K562 (cell line): ENCODE measurements around the gene C4orf36. TPM values are rescaled to one million over a fixed set of nuclear protein-coding genes. Genes with fewer than 3 reads are reported as not detected.

Experiments used
- ATAC-seq: fragments of 200-7000 bp; cut with Tn5 transposase; 3 replicates; pipeline ENCODE4 v1.9.1; 2020; ENCODE audit warnings: moderate library complexity
- BruUV-seq: library from RNA; stranded (reverse); fragments of 400-500 nt; replicated peaks from 2 replicates; lab custom pipeline; 2021; lab: Mats Ljungman, UMichigan
- CTCF ChIA-PET: fragments of 300-600 bp; formaldehyde crosslinking; extraction: SDS; loops from one replicate; lab custom pipeline; 2021; ENCODE audit warnings: low intra/inter-chr PET ratio; lab: Yijun Ruan, JAX
- POLR2A ChIA-PET: fragments of 300-600, 350-650 bp; sonication (Branson Sonifier 250); formaldehyde crosslinking; extraction: SDS; loops from one replicate; lab custom pipeline; 2021; ENCODE audit warnings: antibody characterized with exemption, inconsistent platforms; lab: Yijun Ruan, JAX
- DNase-seq, 4 experiments: peaks; one replicate each; pipeline versions ENCODE4 v3.0.0 to v3.0.0-alpha.2; 2011 to 2018; ENCODE audit warnings: low spot score in 3 of 4, mixed read lengths in 3 of 4; ENCODE audit errors: extremely low read depth in 1 of 4
- FAIRE-seq: peaks from 2 replicates; lab custom pipeline; 2011; peaks lifted over from hg19 to GRCh38; lab: Jason Lieb, UNC
- H2AFZ ChIP-seq: 2 replicates; pipeline ENCODE4 v1.6.0; 2011; ENCODE audit warnings: low read depth, low read length, control low read depth, inconsistent platforms
- H3K27ac ChIP-seq: fragments of 200-600 bp; 3 replicates; pipeline ENCODE4 v1.8.0; 2011; ENCODE audit warnings: low read depth, mild to moderate bottlenecking, control low read depth, inconsistent platforms, low read length, moderate library complexity, mixed read lengths; ENCODE audit errors: extremely low read depth
- H3K27me3 ChIP-seq, 2 experiments: fragments of 300-600 bp in 1 of 2; 2 replicates in 1 of 2; 3 replicates in 1 of 2; pipeline versions ENCODE4 v1.6.0 to v1.8.0; 2011; ENCODE audit warnings: inconsistent platforms in 2 of 2, low read length in 2 of 2, mild to moderate bottlenecking in 1 of 2, mixed read lengths in 1 of 2, moderate library complexity in 1 of 2; ENCODE audit not compliant: control insufficient read depth in 2 of 2, insufficient read depth in 2 of 2
- H3K36me3 ChIP-seq: fragments of 300-600 bp; 3 replicates; pipeline ENCODE4 v1.8.0; 2011; ENCODE audit warnings: mild to moderate bottlenecking, low read length, inconsistent platforms; ENCODE audit not compliant: control insufficient read depth, insufficient read depth
- H3K4me1 ChIP-seq, 2 experiments: fragments of 200-600 bp in 1 of 2; replicated peaks in 1 of 2; 2 replicates in 1 of 2; 3 replicates in 1 of 2; pipeline versions ENCODE4 v1.5.1 to v1.8.0; 2011; ENCODE audit warnings: inconsistent platforms in 2 of 2, low read length in 2 of 2, mild to moderate bottlenecking in 1 of 2, mixed read lengths in 1 of 2, moderate library complexity in 1 of 2; ENCODE audit not compliant: control insufficient read depth in 2 of 2, insufficient read depth in 2 of 2
- H3K4me2 ChIP-seq: 2 replicates; pipeline ENCODE4 v1.6.1; 2011; ENCODE audit warnings: low read length, control low read depth, inconsistent platforms, mixed read lengths; ENCODE audit not compliant: insufficient read depth
- H3K4me3 ChIP-seq: fragments of 200-600 bp; sonication (generic), shearing (Covaris generic); 2 replicates; pipeline ENCODE4 v1.5.1; 2016; ENCODE audit warnings: control low read depth, inconsistent platforms
- H3K79me2 ChIP-seq: fragments of 200-600 bp; 3 replicates; pipeline ENCODE4 v1.8.0; 2011; ENCODE audit warnings: low read length, inconsistent platforms; ENCODE audit not compliant: control insufficient read depth, insufficient read depth
- H3K9ac ChIP-seq, 2 experiments: 2 replicates each; pipeline versions ENCODE4 v1.6.0 to v1.6.1; 2011; ENCODE audit warnings: low read depth in 2 of 2, low read length in 2 of 2, control low read depth in 1 of 2, inconsistent platforms in 1 of 2, mild to moderate bottlenecking in 1 of 2, mixed read lengths in 1 of 2; ENCODE audit not compliant: insufficient read depth in 1 of 2
- H3K9me1 ChIP-seq: one replicate; pipeline ENCODE4 v1.6.0; 2011; ENCODE audit warnings: inconsistent platforms, mild to moderate bottlenecking, low read length, moderate library complexity; ENCODE audit not compliant: control insufficient read depth, insufficient read depth
- H3K9me3 ChIP-seq: replicated peaks from 2 replicates; pipeline ENCODE4 v1.5.1; 2011; ENCODE audit warnings: low read depth, low read length, inconsistent platforms; ENCODE audit not compliant: control insufficient read depth, insufficient read depth
- H4K20me1 ChIP-seq: replicated peaks from 2 replicates; pipeline ENCODE4 v1.6.1; 2011; ENCODE audit warnings: low read length, inconsistent platforms, mixed read lengths; ENCODE audit not compliant: control insufficient read depth, insufficient read depth
- ARID1B ChIP-seq: fragments of 450-650 bp; IDR thresholded peaks from 2 replicates; pipeline ENCODE4 v1.6.1; 2016; ENCODE audit warnings: antibody characterized with exemption, mild to moderate bottlenecking, inconsistent platforms
- RAD21 ChIP-seq, 2 experiments: fragments of 250-450 bp in 1 of 2; fragments of 450-650 bp in 1 of 2; sonication (Bioruptor Pico) in 1 of 2; formaldehyde crosslinking in 1 of 2; IDR thresholded peaks in 1 of 2; conservative IDR thresholded peaks in 1 of 2; 2 replicates each; pipeline versions ENCODE4 v1.4.0 to v1.8.0; 2020 to 2022; ENCODE audit warnings: mild to moderate bottlenecking in 2 of 2, moderate library complexity in 1 of 2
- TAF7 ChIP-seq: fragments of 450-650 bp; IDR thresholded peaks from 2 replicates; pipeline ENCODE4 v1.6.1; 2016; ENCODE audit warnings: missing genetic modification characterization, missing compliant biosample characterization
- TCF3 ChIP-seq: sonication (generic); formaldehyde crosslinking; IDR thresholded peaks from 2 replicates; pipeline ENCODE4 v1.4.0; 2020; ENCODE audit warnings: mild to moderate bottlenecking, missing genetic modification reagents
- TEAD4 ChIP-seq, 2 experiments: sonication (generic) in 1 of 2; formaldehyde crosslinking in 1 of 2; IDR thresholded peaks; 2 replicates each; pipeline versions ENCODE4 v1.6.1 to v1.8.0; 2012 to 2022; ENCODE audit warnings: borderline replicate concordance in 1 of 2, inconsistent platforms in 1 of 2, low read length in 1 of 2, mild to moderate bottlenecking in 1 of 2, missing genetic modification reagents in 1 of 2
- WGBS: fragments of 100-300 bp; shearing (Covaris generic); methylation state at CpG from one replicate; pipeline ENCODE4 v1.1.6; 2016; ENCODE audit warnings: low coverage, mixed read lengths; ENCODE audit not compliant: insufficient coverage; ENCODE audit errors: missing lambda C conversion rate; 5-methylcytosine and 5-hydroxymethylcytosine counted together
- in situ Hi-C: fragments of 300-500 bp; cut with MboI; formaldehyde crosslinking; loops from 4 replicates; pipeline ENCODE4 v1.15.0; 2018; ENCODE audit warnings: inconsistent platforms, mixed read lengths
- intact Hi-C: fragments of 100-400 bp; cut with micrococcal nuclease; formaldehyde crosslinking; loops from 2 replicates; pipeline ENCODE4 v1.14.2; 2022
- polyA plus RNA-seq, 8 experiments: library from polyadenylated mRNA; depleted of rRNA in 4 of 8; stranded (reverse) in 5 of 8; unstranded in 3 of 8; fragments of >200 nt; fragmentation: Nextera tagmentation in 2 of 8; fragmentation: Illumina TruSeq in 1 of 8; extraction: Ambion mirVana in 2 of 8; extraction: Trizol in 1 of 8; gene quantifications; 2 replicates each; pipeline versions ENCODE4 v1.2.1 to v1.2.3, GENCODE V29; 2011 to 2014; ENCODE audit warnings: inconsistent platforms in 1 of 8, missing spikeins in 1 of 8
- total RNA-seq, 7 experiments: library from RNA; depleted of rRNA in 6 of 7; stranded (reverse); fragments of >200 nt in 6 of 7; fragmentation: Illumina TruSeq in 2 of 7; extraction: Trizol in 2 of 7; gene quantifications; 2 replicates each; pipeline versions ENCODE4 v1.2.1 to v1.2.3, GENCODE V29; 2011 to 2021; ENCODE audit warnings: low replicate concordance in 1 of 7

Gene C4orf36
- total and polyA plus RNA-seq, 9 of the 15 experiments (the other 6 are each of a cell fraction or from before 2014, with no cell fraction given), result 0.14 to 0.45 (median 0.20) TPM; not detected in 5

DNA sequence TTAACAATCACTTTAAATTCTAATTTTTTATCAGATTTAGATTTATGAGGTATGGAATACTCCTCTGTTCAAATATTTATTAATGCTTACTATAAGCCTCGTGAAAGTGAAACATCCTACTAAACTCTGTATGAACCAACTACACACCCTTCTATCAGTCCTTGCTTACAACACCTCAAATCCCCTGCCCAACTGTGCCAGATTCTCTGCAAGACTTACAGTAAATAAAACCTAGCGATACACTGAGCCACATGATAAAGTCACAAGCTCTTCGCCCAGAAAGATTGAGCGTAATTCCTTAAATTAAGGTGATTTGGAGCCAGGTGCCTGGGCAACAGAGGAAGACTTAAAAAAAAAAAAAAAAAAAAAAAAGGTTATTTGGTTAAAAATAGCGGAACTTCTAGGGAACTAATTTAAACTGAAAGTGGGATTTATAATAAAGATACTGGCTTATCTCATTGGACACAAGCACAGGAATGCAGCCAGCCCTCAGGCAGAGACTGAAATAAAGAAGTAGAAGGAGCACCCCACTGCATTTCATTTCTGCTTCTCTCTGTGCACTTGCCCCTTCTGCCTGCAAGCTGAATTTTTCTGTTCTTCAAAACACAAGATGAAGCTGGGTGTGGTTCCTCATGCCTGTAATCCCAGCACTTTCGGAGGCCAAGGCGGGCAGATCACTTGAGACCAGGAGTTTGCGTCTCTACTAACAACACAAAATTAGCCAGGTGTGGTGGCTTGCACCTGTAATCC, 17.5 kb upstream of the C4orf36 start:
- Histone ChIP-seq H3K9ac (no peak overlapping the region), H3K4me2 (0 out of 2 replicates have a peak overlapping the region, but pooled peaks have one; percentile 36), H2AFZ (no peak overlapping the region), H3K9me3 (no peaks in the 10 kb centered on the region), H3K27ac (no peak overlapping the region), H3K27me3 (no peaks in the 10 kb centered on the region), H3K4me1 (peaks cover 5 to 6% of the 10 kb centered on the region in 2 experiments; a peak in 3 of 5 replicates), H3K79me2 (no peaks in the 10 kb centered on the region), H3K36me3 (no peaks in the 10 kb centered on the region), H3K4me3 (no peak overlapping the region), H4K20me1 (no peaks in the 10 kb centered on the region), H3K9me1 (no peaks in the 10 kb centered on the region)
- TF ChIP-seq TCF3 (0 out of 2 replicates have a peak, but pooled peaks have one; percentile 15), RAD21 (CRISPR knock-in tag; conservative IDR thresholded peaks at IDR 0.05 in 1 of 2, IDR thresholded peaks at IDR 0.05 in 1 of 2) (no peak), TEAD4 (IDR thresholded peaks at IDR 0.05; ENCODE audit: low read length) (peak; percentile 39; the same call in 1 of the 2 replicates), TEAD4 (CRISPR knock-in tag; IDR thresholded peaks at IDR 0.05; ENCODE audit: borderline replicate concordance) (no peak), ARID1B (0 out of 2 replicates have a peak, but pooled peaks have one; percentile 26), TAF7 (tag) (no peak)
- intact Hi-C loops, result no loop called here
- CTCF ChIA-PET, result interaction anchor here (0.6 kb wide), 1 partner anchor 382 kb away, joined by 3 read pairs; no protein-coding TSS in a partner anchor
- peak; percentile 39; the same call in 2 of the 3 replicates for ATAC-seq
- no peak for DNase-seq
- POLR2A ChIA-PET, result interaction anchor here (0.7 kb wide), 1 partner anchor 500 kb away, joined by 3 read pairs; no protein-coding TSS in a partner anchor
- BruUV-seq, result no TSS peak
- FAIRE-seq, result no peak
- in situ Hi-C loops, result loop anchor here (10.0 kb wide), 2 partner anchors 325 to 545 kb away; no protein-coding TSS in a partner anchor
- 55% methylated on average over 8 of the region's 8 CpGs for WGBS
